ENCODE measurements around the gene COMMD4.

COMMD4 gene

DNA sequence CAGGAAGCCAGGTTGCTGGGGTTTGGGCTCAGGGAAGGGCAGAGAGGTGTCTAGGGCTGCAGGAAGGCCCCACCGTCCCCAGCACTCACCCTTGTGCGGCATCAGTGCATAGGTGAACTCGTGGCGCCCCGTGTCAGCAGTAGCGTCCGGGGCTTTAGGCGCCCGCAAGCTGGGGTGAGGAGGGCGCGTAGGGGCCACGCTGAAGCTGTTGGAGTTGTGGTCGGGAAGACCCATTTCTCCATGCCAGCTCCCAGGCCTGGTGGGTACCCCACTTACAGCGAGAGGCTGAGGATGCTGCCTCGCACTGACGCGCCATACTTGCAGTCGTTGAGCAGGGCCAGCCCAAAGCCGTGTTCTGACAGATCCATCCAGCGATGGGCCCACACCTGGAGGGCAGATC, 20.7 kb downstream of the COMMD4 start:
- no peak for DNase-seq (ENCODE audit: low spot score)

DNA sequence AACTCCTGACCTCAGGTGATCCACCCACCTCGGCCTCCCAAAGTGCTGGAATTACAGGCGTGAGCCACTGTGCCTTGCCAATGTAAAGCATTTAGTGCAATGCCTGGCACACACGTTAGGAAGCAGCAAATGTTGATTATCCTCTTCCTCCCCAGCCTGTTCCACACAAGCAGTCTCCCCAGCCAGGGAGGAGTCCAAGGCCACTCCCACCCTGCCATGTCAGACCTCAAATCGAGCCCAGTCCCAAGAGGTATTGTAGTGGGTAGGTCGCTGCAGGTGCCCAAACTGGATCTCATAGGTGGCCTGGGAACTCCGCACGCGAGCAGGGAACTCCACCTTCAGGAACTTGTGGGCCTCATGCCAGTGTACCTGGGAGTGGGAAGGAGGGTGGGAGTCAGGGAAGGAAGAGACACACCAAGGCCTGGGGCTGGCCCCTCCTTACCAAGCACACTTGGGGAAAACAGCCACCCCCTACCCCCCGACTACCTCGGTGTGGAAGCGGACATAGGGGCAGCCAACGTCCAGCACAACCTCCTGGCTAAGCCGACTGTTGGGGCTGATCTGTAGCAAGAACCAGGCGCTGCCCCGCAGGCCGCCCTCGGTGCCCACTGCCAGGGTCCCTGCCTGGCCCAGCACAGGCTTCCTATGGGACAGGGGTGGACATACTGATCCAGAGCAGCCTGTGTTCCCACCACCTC, 22.3 kb downstream of the COMMD4 start:
- DNase-seq (ENCODE audit: low spot score) = no peak

DNA sequence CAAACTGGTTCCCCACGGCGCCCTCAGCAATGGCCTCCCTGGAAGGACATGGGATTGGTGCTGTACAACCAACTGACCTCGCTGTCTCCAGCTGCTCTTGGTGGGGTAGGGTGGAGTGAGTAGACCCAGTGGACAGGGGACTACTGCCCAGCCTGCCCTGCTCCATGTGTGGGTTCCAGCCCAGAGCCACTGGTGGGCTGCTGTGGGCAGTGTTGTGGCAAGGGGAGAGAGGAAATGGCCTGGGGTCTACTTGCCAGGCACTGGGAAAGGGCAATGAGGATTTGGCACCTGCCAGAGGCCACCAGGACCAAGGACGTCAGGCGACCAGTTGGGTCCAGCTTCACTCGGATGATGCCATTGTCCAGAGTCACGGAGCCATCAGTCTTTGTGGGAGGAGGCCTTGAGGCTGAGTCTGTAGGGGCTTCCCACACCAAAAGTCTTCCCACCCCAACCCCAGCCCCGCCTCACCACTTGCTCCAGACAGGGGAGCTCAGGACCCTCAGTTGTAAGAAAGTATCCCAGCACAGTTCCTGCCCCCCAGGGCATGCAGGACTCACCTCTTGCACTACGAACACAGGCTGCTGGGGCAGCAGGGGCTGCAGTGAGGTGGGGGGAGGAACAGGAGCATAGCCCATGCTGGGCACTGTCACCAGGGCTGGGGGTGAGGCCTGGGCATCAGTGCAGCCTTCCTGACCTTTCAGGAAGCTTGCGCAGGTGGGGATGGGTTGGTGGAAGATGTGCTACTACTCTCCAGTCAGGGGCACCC, 23.1 kb downstream of the COMMD4 start:
- no peak for DNase-seq (ENCODE audit: low spot score)

DNA sequence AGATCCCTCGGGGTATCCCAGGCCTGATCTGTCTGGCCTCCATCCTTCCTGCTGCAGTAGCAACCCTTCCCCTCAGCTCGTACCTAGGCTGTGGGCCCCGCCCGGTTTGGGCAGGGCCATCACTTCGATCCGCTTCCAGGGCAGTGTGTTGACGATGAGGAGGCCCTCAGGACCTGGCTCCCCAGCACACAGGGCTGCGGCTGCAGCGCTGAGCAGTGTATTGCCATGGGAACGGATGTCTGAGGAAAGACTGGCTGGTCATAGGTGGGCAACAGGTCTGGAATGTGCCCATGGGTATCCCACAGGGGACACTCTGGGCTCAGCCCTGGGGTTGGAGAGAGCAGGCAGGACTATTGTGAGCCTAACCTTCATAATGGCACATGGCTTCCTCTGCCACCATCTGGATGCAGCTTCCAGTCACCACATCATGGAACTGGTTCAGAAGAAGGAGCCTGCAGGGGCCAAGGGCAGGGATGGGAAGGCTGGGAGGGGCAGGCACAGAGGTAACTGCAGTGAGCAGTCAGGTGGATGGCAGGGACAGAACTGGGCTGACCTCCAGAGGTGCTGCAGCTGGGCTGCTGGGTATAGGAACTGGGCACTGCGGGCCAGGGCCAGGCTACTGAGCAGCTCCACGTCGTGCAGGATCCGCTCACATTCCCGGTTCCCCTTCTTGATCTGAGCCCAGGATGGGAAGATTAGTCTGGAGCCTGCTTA, 23.8 kb downstream of the COMMD4 start:
- no peak for DNase-seq (ENCODE audit: low spot score)

DNA sequence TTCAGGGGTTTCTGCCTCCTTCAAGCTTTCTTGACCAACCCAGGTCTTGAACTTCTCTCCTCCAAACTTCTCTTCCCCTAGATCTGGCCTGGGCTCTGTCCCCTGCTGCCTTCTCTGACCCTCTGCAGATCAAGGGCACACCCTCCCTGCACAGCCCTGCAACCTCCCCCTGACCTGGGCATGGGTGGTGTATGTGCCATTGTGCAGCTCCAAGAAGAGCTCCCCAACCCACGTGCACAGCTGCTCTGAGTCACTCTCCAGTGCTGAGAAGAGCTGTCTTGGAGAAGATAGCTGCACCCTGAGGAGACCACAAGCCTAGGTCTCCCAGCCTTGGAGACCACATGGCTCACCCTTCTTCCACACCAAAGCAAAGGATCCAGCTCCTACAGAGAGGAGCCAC, 24.5 kb downstream of the COMMD4 start:
- DNase-seq (ENCODE audit: low spot score) = no peak

DNA sequence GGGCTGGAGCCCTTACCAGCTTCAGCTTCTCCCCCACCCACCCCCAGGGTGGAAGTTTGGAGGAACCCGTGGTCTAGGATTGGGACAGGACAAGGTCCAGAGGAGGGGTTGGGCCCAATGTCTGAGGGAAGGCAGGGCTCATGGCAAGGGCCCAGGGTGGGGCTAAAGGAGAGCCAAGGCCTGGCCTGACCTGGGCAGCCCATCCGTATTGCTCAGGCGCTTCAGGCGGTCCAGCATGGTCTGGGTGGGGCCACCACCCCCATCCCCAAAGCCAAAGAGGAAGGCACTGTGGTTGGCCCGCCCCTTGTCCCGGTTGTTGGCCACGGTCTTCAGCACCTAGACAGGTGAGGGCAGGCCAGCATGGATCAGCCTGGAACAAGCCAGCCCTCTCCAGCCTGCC, 25.0 kb downstream of the COMMD4 start:
- no peak for DNase-seq (ENCODE audit: low spot score)

DNA sequence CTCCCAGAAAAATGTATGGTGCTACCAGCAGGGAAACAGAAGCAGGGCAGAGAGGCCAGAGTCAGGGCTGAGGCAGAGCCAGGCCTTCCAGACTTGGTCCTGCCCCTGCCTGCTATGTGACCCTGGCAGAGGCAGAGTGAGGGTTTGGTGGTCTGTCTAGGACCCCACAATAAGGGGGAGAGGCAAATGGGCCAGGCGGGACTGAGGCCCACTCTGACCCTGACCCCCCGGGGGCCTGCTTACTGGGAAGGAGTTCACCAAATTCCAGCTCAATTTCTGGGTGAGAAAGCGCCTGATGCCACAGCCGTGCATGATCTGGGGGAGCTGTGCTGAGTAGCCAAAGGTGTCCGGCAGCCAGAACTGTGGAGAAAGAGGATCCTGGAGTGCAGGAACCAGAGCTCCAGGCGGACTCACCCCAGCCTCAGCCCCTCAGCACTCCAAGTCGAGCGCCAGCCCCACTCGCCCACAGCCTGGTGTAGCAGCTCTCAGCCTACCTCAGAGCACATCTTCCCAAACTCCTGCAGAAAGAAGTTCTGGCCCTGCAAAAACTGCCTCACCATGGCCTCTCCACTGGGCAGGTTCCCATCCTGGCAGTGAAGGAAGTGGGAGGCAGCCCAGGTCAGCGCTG, 25.6 kb downstream of the COMMD4 start:
- no peak for DNase-seq (ENCODE audit: low spot score)

DNA sequence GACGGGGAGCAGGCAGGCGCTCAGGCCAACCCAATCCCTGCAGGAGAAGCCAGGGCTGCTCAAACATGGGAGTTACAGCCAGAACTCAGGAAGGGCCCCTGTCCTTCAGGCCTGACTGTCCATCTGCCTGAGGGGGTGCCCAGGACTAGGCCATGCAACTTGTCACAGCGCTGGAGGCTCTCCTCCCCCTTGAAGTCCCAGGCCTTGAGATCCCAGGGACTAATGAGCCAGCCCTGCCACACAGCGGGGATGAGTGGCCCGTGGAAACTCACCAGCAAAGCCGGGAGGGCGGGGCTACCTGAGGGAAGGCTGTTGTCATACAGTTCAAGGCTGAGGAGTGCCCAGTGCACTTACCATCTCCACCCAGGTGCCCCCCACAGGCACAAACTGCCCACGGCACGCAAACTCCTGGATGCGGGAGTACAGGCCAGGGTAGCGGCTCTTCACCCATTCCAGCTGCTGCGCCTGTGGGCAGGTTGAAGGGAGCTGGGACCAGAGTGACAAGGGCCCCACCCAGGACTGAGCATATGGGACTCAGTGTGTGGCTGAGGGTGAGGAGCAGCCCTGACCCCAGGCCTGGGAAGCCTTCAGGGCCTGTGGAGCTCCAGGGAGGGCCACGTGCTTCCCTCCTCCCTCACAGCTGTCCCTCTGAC, 26.3 kb downstream of the COMMD4 start:
- no peak for DNase-seq (ENCODE audit: low spot score)

DNA sequence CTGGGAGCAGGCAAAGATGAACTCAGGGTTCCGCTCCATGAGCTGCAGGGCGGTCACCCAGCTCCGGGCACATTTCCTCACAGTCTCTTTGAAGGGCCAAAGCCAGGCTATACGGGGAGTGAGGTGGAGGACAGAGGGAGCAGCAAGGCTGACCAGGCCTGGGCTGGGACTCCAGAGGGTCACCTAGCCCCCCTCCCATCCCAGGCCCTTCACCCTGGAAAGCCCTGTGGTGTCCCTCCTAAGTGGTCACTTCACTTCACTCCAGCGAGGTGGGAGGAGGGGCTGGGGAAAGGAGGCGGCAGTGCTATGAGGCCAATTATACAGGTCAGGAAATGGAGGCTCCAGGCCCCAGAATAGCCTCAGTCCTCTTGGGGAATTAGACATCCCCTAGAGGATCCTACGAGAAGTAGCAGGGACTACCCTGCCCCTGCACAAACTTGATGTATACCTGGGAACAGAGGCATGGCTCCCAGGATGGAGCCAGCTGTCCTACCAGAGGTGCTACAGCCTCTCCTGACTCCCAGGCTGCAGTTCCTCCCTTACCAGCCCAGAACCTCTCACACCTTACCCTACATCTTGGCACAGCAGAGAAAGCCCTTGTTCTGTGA, 26.9 kb downstream of the COMMD4 start:
- no peak for DNase-seq (ENCODE audit: low spot score)

DNA sequence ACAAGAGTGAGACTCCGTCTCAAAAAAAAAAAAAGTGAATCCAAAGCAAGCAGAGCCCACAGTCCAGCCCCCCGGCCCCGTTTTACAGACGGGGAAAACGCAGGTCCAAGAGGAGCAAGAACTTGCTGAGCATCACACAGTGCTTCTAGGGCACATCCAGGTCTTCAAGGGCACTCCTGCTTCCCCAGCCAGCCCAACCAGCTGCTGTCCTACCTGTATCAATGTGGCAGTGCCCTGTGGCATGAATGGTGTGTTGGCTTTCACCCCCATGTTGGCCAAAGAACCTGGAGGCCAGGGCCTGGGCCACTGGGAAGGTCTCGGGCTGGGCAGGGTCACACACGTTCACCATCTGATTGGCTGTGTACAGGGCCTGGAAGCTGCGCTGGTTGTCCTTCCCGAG, 27.9 kb downstream of the COMMD4 start:
- no peak for DNase-seq (ENCODE audit: low spot score)

DNA sequence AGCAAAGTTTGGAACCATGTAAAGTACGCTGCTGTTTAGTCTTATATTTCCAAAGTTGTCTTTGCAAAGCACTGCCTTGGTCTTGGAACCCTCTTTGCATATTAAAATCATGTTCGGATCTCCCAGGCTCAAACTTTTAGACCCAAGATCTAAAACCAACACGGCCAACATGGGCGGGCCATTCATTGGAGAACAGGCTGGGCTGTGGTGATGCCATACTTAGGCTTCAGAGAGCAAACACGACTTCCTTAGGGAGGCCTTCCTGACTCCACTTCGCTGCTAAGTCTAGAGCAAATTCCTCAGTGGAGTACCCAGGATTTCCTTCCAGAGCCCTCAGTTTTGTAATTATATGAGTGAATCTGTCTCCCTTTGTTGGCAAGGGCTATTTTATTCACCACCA, 29.0 kb downstream of the COMMD4 start:
- no peak for DNase-seq (ENCODE audit: low spot score)

DNA sequence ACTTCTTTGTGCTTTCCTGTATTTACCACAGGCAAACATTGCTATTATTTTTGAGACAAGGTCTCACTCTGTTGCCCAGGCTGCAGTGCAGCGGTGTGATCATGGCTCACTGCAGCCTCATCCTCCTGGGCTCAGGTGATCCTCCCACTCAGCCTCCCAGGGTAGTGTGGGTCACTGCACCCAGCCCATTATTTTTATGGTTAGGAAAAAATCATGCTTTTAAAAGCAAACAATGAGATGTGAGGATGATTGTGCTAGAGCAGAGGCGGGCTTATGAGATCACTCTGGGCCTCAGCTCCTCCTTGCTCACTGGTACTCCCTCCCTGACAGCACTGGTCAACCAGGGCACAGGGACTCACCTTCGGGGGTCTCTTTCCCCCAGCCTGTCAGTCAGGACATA, 30.3 kb downstream of the COMMD4 start:
- no peak for DNase-seq (ENCODE audit: low spot score)

DNA sequence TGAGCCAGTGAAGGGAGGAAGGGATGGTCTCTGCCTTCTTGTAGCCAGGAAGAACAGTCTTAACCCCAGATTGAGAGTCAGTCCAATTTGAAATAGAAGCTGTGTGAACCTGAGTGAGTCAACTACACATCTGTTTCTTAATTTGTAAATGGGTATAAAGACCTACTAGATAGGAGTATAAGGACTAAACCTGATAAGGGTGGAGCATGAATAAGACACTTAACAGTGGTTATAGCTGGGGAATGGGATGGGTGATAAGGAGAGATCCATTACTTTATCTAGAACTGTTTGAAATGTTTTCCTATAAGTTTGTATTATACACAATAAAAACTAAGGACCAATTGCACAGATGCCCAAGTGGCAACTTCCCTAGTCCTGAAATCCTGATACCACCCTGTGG, 31.1 kb downstream of the COMMD4 start:
- DNase-seq (ENCODE audit: low spot score) = no peak

DNA sequence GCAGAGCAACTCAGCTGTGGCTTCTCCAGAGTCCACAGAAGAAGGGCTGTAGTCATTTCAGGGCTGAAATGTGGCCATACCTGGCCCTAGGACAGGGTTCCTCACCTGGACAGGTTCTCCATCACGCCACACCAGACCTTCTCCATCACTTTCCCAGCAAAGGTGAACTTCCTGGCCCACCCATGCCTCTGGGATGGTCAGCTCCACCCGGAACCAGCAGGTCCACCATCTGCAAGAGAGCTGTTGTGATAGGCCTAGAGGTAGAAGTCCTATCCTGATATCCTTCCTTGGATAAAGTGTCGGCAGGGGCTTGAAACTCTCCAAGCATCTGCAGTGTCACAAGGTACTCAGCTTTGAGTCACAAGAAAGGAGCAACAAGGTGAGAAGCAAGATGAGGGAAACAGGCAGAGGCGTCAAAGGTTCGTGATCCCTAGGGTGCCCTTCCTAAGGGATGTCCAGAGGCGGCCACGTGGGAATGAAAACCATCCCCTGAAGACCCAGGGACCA, 31.6 kb downstream of the COMMD4 start:
- no peak for DNase-seq (ENCODE audit: low spot score)

DNA sequence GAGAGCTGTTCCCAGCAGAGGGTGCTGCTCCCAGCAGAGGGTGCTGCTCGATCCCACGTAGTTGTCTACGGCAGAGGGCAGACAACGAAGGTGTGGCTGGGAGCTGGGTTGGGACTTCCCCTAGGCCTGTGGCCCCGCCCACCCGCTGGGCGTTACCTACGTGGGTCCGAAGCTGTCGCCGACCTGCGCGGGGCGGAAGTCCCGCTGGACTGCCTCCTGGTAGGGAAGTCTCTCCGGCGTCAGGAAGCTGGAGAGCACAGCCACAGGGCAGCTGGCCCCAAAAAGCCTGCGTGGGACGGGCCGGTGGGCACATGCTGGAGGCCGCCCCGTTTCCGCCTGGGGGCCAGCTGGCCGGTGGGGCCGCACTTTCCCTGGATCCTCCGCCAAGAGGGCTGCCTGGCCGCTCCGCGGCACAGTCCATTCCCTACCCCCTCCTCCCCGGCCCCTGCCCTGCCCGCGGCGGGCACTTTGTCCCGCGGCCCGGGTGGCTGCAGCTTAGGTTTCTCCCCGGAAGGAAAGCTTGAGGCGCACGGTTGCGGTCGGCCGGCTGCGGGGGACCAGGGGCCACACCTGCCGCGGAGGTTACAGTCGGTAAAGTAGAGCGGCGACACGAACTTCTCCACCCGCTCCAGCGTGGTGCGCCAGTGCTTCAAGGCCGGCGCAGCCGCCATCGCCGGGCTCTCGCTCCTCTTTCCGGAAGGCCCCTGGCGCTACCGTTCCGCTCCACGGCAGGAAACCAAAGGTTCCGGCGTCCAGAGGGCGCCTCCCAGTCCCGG, 32.2 kb downstream of the COMMD4 start, which contains the start of gene MAN2C1:
TSS of gene MAN2C1 (minus strand) at position 695 of the 776 bp plus-strand sequence. CDS start at position 671, 24 bp downstream.
- peak; percentile 86 for DNase-seq (ENCODE audit: low spot score)

DNA sequence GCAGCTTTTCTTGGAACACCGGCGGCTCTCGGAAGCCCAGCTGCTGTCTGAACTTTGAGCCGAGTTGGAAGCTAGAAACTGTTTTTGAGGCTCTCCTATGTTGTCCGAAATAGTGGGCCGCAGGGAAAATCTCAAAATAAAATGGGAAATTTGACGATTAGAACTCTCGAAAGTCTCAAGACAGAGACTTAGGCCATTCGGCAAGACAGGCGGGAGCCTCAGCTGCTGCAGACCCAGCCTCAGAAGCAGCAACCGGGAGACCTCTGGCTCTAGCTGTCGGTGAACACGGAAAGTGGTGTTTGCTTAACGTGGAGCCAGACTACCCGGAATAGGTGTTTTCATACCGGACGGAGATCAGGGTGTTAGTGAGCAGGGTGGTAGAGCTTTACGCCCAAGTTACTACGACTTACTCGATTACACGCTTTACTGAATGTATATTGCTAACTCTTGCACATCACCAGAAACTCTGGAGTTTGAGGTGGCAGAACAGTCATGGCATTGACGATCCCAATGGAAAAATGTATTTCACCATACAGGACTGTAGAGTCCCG, 32.9 kb downstream of the COMMD4 start:
- DNase-seq (ENCODE audit: low spot score) = no peak

DNA sequence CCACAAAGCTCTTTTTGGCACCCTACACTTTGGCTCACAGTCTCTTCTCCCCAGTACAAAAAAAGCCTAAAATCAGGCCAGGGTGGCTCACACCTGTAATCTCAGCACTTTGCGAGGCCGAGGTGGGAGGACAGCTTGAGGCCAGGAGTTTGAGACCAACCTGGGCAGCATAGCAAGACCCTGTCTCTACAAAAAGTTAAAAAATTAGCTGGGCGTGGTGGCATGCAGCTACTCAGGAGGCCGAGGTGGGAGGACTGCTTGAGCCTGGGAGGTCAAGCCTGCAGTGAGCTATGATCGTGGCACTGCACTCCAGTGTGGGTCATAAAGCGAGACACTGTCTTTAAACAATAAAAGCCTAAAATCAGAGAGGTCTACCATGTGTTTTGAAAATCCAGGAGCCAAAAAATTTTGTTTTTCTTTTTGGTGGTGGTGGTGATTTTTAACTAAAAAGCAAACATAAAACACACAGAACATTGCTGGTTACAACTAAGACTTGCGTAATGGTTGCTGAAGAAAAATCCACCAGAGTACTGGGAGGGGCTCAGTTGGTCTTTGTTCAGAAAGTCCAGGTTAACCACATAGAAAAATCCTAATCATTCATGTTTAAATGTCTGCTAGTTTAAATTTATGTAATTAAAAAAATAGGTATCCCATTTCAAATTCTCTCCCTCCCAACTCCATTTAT, 34.2 kb downstream of the COMMD4 start:
- no peak for DNase-seq (ENCODE audit: low spot score)

DNA sequence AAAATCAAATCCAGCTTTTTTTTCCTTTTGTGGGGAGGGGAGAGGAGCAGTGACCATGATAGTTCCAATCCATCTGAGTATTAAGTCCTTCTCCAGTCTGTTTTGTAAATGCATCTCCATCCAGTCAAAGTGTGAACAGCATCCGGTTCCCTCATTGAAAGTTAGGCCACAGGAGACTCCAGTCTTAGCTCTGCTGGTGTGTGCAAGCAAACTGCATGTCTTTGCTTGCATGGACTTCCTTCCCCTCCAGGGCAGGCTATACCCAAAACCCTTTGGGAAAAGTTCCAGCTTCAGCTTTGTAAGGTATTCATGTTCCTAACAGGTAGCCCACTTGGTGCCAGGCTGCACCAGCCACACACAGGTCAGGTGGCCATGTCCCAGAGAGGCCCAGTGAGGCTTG, 35.6 kb downstream of the COMMD4 start:
- DNase-seq (ENCODE audit: low spot score) = no peak

DNA sequence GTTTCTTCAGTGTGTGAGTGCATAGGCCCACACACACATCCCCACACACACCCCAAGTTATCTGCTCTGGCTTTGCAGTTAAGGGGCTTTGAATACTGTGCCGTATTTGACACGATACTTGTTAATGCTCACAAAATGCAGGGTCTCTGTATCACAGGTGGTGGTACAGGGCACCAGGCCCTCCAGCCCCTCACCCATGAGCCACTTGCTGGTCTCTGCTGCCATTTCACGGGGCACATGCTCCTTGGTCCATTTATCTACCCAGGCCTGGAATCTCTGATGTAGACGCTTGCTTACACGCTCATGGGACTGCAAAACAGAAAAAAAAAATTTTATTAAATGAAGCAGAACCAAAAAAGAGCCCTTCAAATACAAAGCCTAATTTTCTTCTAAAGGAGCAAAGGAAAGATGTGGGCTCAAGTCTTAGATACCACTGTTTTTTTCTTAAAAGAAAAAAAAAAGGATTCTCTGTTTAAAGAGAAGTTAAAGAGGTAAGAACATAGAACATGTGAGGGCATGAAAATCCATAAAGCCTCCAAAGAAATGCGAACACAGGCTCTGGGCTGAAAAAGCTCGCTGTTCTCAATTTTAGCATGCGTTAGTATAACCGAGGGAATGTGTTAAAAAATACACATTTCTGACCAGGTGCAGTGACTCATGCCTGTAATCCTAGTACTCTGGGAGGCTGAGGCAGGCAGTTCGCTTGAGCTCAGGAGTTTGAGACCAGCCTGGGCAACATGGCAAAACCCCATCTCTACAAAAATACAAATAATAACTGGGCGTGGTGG, 36.2 kb downstream of the COMMD4 start:
- DNase-seq (ENCODE audit: low spot score) = no peak
